HL-60 (cell line): ENCODE measurements around the gene LORICRIN.

Experiments used
- DNase-seq, 2 experiments: peaks; one replicate each; pipeline ENCODE4 v3.0.0-alpha.2; 2010 to 2020; ENCODE audit warnings: low read depth in 1 of 2, low spot score in 1 of 2
- H3K27ac ChIP-seq: fragments of 250-450 bp; sonication (Bioruptor Pico); replicated peaks from 2 replicates; pipeline ENCODE4 v1.5.1; 2020; ENCODE audit warnings: mild to moderate bottlenecking, moderate library complexity
- H3K27me3 ChIP-seq: fragments of 250-450 bp; sonication (Bioruptor Pico); 2 replicates; pipeline ENCODE4 v1.5.1; 2021; ENCODE audit warnings: mild to moderate bottlenecking, moderate library complexity; ENCODE audit not compliant: insufficient read depth, poor library complexity, severe bottlenecking
- H3K4me3 ChIP-seq: replicated peaks from 2 replicates; pipeline ENCODE4 v1.5.1; 2011; ENCODE audit warnings: mild to moderate bottlenecking, control low read depth, low read length; ENCODE audit not compliant: insufficient read depth
- CTCF ChIP-seq: IDR thresholded peaks from one replicate; pipeline ENCODE4 v1.5.1; 2011; ENCODE audit warnings: low read length, control low read depth, inconsistent platforms; ENCODE audit not compliant: insufficient read depth
- GABPA ChIP-seq: IDR thresholded peaks from 2 replicates; pipeline ENCODE4 v1.6.1; 2012; ENCODE audit warnings: low read depth
- POLR2AphosphoS5 ChIP-seq: IDR thresholded peaks from 2 replicates; pipeline ENCODE4 v1.6.1; 2012; ENCODE audit warnings: low read depth
- SPI1 ChIP-seq: IDR thresholded peaks from 2 replicates; pipeline ENCODE4 v1.6.1; 2012; ENCODE audit warnings: low read depth, mild to moderate bottlenecking, borderline replicate concordance
- TF ChIP-seq, protein P1 (sequence below): IDR thresholded peaks from 2 replicates; pipeline ENCODE4 v1.6.1; 2012; ENCODE audit warnings: low read depth; ENCODE audit not compliant: insufficient replicate concordance

Gene LORICRIN

DNA sequence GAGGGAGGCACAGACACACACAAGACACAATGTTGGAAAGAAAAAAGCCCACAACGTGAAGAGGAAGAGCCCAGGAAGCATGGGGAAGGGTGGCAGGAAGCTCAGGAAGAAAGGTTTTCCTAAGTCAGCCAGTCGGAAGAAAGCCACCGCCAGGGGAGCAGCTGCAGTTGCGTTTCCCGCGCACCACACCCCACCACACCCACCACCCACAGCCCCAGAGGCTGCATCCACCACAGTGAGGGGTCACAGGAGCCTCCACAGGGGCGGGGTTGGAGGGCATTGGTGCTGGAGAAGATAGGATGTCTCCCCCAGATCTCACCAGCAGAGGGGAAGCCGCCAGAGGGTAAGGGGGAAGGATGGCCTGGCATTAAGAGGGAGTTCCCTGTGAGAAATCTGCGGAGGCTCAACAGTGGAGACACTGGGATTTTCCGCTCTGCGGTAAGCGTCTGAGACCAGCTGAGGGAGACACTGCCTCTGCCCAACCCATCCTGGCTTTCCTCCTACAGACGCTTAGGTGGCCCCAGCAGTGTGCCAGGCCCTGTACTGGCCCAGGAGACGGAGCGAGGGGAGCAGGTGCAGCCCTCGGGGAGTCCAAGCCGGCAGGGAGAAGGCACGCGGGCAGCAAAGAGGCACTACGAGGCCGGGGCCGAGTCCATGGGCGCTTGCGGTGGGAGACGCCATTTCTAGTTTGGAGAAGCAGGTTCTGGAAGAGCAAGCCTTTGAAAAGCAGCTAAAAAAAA lies 33.4 kb downstream of the LORICRIN start:
- Histone ChIP-seq H3K27ac (no peak overlapping the region), H3K4me3 (no peak overlapping the region), H3K27me3 (peaks cover 11% of the 10 kb centered on the region)
- TF ChIP-seq SPI1 (no peak), POLR2AphosphoS5 (no peak), GABPA (no peak), CTCF (no peak)
- TF ChIP-seq, protein P1, sequence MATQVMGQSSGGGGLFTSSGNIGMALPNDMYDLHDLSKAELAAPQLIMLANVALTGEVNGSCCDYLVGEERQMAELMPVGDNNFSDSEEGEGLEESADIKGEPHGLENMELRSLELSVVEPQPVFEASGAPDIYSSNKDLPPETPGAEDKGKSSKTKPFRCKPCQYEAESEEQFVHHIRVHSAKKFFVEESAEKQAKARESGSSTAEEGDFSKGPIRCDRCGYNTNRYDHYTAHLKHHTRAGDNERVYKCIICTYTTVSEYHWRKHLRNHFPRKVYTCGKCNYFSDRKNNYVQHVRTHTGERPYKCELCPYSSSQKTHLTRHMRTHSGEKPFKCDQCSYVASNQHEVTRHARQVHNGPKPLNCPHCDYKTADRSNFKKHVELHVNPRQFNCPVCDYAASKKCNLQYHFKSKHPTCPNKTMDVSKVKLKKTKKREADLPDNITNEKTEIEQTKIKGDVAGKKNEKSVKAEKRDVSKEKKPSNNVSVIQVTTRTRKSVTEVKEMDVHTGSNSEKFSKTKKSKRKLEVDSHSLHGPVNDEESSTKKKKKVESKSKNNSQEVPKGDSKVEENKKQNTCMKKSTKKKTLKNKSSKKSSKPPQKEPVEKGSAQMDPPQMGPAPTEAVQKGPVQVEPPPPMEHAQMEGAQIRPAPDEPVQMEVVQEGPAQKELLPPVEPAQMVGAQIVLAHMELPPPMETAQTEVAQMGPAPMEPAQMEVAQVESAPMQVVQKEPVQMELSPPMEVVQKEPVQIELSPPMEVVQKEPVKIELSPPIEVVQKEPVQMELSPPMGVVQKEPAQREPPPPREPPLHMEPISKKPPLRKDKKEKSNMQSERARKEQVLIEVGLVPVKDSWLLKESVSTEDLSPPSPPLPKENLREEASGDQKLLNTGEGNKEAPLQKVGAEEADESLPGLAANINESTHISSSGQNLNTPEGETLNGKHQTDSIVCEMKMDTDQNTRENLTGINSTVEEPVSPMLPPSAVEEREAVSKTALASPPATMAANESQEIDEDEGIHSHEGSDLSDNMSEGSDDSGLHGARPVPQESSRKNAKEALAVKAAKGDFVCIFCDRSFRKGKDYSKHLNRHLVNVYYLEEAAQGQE = no peak
- DNase-seq = no peak

- Histone ChIP-seq H3K4me3 (no peak overlapping the region), H3K27ac (no peak overlapping the region), H3K27me3 (peaks cover 11% of the 10 kb centered on the region)
- TF ChIP-seq POLR2AphosphoS5 (no peak), SPI1 (no peak), GABPA (no peak), CTCF (no peak)
- TF ChIP-seq, protein P1 = no peak
- no peak for DNase-seq
Observed at GRCh38 chr1:153293480-153293775, 33.9 kb downstream of the LORICRIN start.

DNA sequence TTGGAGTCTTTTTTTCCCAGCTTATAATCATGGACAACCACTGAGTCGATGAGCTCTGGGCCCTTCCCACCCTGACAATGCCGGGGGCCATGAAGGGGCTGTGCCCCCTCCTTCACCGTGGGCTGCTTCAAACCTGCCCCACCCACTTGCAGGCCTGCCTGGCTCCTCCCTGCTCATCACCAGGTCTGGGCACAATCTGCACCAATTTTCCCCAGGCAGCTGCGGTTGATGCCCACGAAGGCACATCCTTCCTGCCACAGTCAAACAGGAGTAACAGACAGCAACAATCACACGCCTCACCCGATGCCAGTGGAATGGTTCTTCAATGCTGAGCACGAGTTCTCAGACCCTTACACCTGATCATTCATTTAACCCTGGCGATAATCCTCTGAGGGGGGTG lies 34.4 kb downstream of the LORICRIN start:
- TF ChIP-seq, protein P1 = no peak
- TF ChIP-seq SPI1 (no peak), POLR2AphosphoS5 (no peak), CTCF (no peak)
- Histone ChIP-seq H3K27ac (no peak overlapping the region), H3K4me3 (no peak overlapping the region), H3K27me3 (peaks cover 11% of the 10 kb centered on the region)
- DNase-seq = no peak
